HCEC 1CT (cell line): ENCODE results near the gene SEPTIN10.

Experiments used
- DNase-seq: peaks from one replicate; pipeline ENCODE4 v3.0.0-alpha.2; 2017

Gene SEPTIN10

GRCh38 chr2:109519513-109519912, 94.3 kb downstream of the SEPTIN10 start:
- no peak for DNase-seq

- no peak for DNase-seq
Observed at GRCh38 chr2:109517118-109517889, 96.5 kb downstream of the SEPTIN10 start.

- DNase-seq, result peak; percentile 37
Observed at GRCh38 chr2:109516445-109517117, 97.2 kb downstream of the SEPTIN10 start.

- no peak for DNase-seq
Observed at GRCh38 chr2:109514857-109515256, 98.9 kb downstream of the SEPTIN10 start.

GRCh38 chr2:109513749-109514588, 99.8 kb downstream of the SEPTIN10 start:
- DNase-seq, result peak; percentile 69

GRCh38 chr2:109513230-109513629, 100.5 kb downstream of the SEPTIN10 start:
- no peak for DNase-seq

GRCh38 chr2:109512076-109512475, 101.7 kb downstream of the SEPTIN10 start:
- DNase-seq, result no peak

- DNase-seq, result no peak
Observed at GRCh38 chr2:109511168-109511567, 102.6 kb downstream of the SEPTIN10 start.

GRCh38 chr2:109510136-109511028, 103.4 kb downstream of the SEPTIN10 start:
- DNase-seq, result peak; percentile 57

GRCh38 chr2:109508556-109508955, 105.2 kb downstream of the SEPTIN10 start:
- no peak for DNase-seq

- DNase-seq, result no peak
Observed at GRCh38 chr2:109507828-109508227, 105.9 kb downstream of the SEPTIN10 start.

- no peak for DNase-seq
Observed at GRCh38 chr2:109507217-109507616, 106.5 kb downstream of the SEPTIN10 start.

GRCh38 chr2:109503191-109503590, 110.6 kb downstream of the SEPTIN10 start:
- DNase-seq, result no peak

GRCh38 chr2:109501461-109501860, 112.3 kb downstream of the SEPTIN10 start:
- DNase-seq, result no peak

- no peak for DNase-seq
Observed at GRCh38 chr2:109500910-109501309, 112.9 kb downstream of the SEPTIN10 start.

GRCh38 chr2:109499566-109499965, 114.2 kb downstream of the SEPTIN10 start:
- DNase-seq, result no peak

GRCh38 chr2:109498906-109499305, 114.9 kb downstream of the SEPTIN10 start:
- no peak for DNase-seq

- no peak for DNase-seq
Observed at GRCh38 chr2:109497911-109498870, 115.6 kb downstream of the SEPTIN10 start.

- peak; percentile 51 for DNase-seq
Observed at GRCh38 chr2:109497463-109497862, 116.3 kb downstream of the SEPTIN10 start.

GRCh38 chr2:109494351-109494750, 119.4 kb downstream of the SEPTIN10 start:
- no peak for DNase-seq
